GM19193 (cell line): ENCODE measurements around the gene C11orf87.

Source experiments
- POLR2A ChIP-seq: IDR thresholded peaks from 4 replicates; pipeline ENCODE4 v1.6.1; 2011; ENCODE audit not compliant: insufficient read depth, insufficient read length; ENCODE audit errors: extremely low read depth

The C11orf87 gene

GRCh38 chr11:109425554-109425953 is 3.6 kb downstream of the C11orf87 start:
- no peak for TF ChIP-seq POLR2A

- TF ChIP-seq POLR2A: no peak
Observed at GRCh38 chr11:109426442-109427240, 4.7 kb downstream of the C11orf87 start.

GRCh38 chr11:109432105-109432504 is 10.1 kb downstream of the C11orf87 start:
- TF ChIP-seq POLR2A: no peak

GRCh38 chr11:109433753-109434256 is 11.8 kb downstream of the C11orf87 start:
- TF ChIP-seq POLR2A: no peak

GRCh38 chr11:109435121-109435742 is 13.2 kb downstream of the C11orf87 start:
- no peak for TF ChIP-seq POLR2A

GRCh38 chr11:109439684-109440083 is 17.7 kb downstream of the C11orf87 start:
- no peak for TF ChIP-seq POLR2A

GRCh38 chr11:109443052-109443451 is 21.1 kb downstream of the C11orf87 start:
- TF ChIP-seq POLR2A: no peak

GRCh38 chr11:109454857-109455256 is 32.9 kb downstream of the C11orf87 start:
- TF ChIP-seq POLR2A: no peak
